Breast epithelium (tissue), 3 donors: Measurements from ENCODE around the gene CHM.

Experiments used
- CTCF ChIP-seq, 3 donors: fragments of 450-650 bp; IDR thresholded peaks; one replicate each; pipeline ENCODE4 v1.5.1; 2016 to 2017; ENCODE audit warnings: antibody characterized with exemption in 3 of 3, mild to moderate bottlenecking in 3 of 3, moderate library complexity in 3 of 3
- POLR2A ChIP-seq: fragments of 450-650 bp; IDR thresholded peaks from one replicate; pipeline ENCODE4 v1.6.1; 2016; ENCODE audit warnings: antibody characterized with exemption, mild to moderate bottlenecking, moderate library complexity

- TF ChIP-seq POLR2A (no peak), CTCF (IDR thresholded peaks at IDR 0.05) (no peak)
Observed at GRCh38 chrX:85851418-85851817, 195.9 kb downstream of the CHM start.
